ENCODE data around the gene EDDM3A. TPM values are rescaled to one million over a fixed set of nuclear protein-coding genes. Genes with fewer than 3 reads are reported as not detected.

EDDM3A gene
- total and polyA plus RNA-seq, 10 of the 15 experiments (the other 5 are each of a cell fraction or from before 2014, with no cell fraction given) = not detected

DNA sequence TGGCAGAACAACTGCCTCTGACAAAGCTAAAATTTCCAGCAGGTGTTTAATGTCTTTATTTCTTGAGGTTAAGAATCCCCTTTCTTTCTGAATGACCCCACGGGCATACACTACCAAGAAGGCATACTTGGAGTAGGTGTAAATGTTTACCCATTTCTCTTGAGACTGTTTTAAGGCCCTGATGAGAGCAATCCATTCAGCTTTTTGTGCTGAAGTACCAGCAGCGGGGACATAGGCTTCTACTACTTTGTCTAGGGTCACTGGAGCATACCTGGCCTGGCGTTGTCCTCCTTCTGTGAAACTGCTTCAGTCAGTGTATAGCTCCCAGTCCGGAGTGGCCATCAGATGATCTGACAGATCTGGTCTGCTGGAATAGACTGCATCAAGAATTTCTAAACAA lies 34.4 kb upstream of the EDDM3A start:
- no peaks in the 10 kb centered on the region for H3K36me3 ChIP-seq (ENCODE audit: control insufficient read depth in 2 of 2, insufficient read depth in 2 of 2, low read length in 1 of 2)
- H3K27me3 ChIP-seq (replicated peaks in 1 of 2; ENCODE audit: control insufficient read depth in 2 of 2, insufficient read depth in 2 of 2, low read length in 1 of 2) = no peaks in the 10 kb centered on the region
- POLR2A ChIA-PET = no interaction called here
- no peaks in the 10 kb centered on the region for H4K20me1 ChIP-seq (ENCODE audit: control insufficient read depth, insufficient read depth)
- no peaks in the 10 kb centered on the region for H3K79me2 ChIP-seq (ENCODE audit: control insufficient read depth, insufficient read depth, low read length)
- ATAC-seq (no peak), DNase-seq (ENCODE audit: low read depth, low spot score) (no peak), FAIRE-seq (no peak)
- TF ChIP-seq JUNB (IDR thresholded peaks at IDR 0.05) = no peak
- no peak for TF ChIP-seq EP300 (IDR thresholded peaks at IDR 0.05; ENCODE audit: borderline replicate concordance in 1 of 2, control insufficient read depth in 1 of 2, low read depth in 2 of 2, low read length in 2 of 2)
- no peak for TF ChIP-seq WRNIP1 (IDR thresholded peaks at IDR 0.05; ENCODE audit: borderline replicate concordance, low read depth, low read length)
- TF ChIP-seq KLF5 (IDR thresholded peaks at IDR 0.05; ENCODE audit: partially characterized antibody) = no peak
- no peak for TF ChIP-seq RUNX3 (IDR thresholded peaks at IDR 0.05; ENCODE audit: low read length)
- no peak for TF ChIP-seq RCOR1 (conservative IDR thresholded peaks at IDR 0.05; ENCODE audit: low read depth, low read length)
- TF ChIP-seq, protein P1, sequence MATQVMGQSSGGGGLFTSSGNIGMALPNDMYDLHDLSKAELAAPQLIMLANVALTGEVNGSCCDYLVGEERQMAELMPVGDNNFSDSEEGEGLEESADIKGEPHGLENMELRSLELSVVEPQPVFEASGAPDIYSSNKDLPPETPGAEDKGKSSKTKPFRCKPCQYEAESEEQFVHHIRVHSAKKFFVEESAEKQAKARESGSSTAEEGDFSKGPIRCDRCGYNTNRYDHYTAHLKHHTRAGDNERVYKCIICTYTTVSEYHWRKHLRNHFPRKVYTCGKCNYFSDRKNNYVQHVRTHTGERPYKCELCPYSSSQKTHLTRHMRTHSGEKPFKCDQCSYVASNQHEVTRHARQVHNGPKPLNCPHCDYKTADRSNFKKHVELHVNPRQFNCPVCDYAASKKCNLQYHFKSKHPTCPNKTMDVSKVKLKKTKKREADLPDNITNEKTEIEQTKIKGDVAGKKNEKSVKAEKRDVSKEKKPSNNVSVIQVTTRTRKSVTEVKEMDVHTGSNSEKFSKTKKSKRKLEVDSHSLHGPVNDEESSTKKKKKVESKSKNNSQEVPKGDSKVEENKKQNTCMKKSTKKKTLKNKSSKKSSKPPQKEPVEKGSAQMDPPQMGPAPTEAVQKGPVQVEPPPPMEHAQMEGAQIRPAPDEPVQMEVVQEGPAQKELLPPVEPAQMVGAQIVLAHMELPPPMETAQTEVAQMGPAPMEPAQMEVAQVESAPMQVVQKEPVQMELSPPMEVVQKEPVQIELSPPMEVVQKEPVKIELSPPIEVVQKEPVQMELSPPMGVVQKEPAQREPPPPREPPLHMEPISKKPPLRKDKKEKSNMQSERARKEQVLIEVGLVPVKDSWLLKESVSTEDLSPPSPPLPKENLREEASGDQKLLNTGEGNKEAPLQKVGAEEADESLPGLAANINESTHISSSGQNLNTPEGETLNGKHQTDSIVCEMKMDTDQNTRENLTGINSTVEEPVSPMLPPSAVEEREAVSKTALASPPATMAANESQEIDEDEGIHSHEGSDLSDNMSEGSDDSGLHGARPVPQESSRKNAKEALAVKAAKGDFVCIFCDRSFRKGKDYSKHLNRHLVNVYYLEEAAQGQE (IDR thresholded peaks at IDR 0.05; ENCODE audit: low read depth, low read length) = no peak
- TF ChIP-seq FOS (IDR thresholded peaks at IDR 0.05; ENCODE audit: borderline replicate concordance, extremely low read depth, insufficient read length) = no peak
- no peak for TF ChIP-seq EZH2 (IDR thresholded peaks at IDR 0.05; ENCODE audit: borderline replicate concordance, control insufficient read depth, low read depth, low read length)
- no peak for TF ChIP-seq EED (IDR thresholded peaks at IDR 0.05; ENCODE audit: low read depth)
- TF ChIP-seq, protein P2, sequence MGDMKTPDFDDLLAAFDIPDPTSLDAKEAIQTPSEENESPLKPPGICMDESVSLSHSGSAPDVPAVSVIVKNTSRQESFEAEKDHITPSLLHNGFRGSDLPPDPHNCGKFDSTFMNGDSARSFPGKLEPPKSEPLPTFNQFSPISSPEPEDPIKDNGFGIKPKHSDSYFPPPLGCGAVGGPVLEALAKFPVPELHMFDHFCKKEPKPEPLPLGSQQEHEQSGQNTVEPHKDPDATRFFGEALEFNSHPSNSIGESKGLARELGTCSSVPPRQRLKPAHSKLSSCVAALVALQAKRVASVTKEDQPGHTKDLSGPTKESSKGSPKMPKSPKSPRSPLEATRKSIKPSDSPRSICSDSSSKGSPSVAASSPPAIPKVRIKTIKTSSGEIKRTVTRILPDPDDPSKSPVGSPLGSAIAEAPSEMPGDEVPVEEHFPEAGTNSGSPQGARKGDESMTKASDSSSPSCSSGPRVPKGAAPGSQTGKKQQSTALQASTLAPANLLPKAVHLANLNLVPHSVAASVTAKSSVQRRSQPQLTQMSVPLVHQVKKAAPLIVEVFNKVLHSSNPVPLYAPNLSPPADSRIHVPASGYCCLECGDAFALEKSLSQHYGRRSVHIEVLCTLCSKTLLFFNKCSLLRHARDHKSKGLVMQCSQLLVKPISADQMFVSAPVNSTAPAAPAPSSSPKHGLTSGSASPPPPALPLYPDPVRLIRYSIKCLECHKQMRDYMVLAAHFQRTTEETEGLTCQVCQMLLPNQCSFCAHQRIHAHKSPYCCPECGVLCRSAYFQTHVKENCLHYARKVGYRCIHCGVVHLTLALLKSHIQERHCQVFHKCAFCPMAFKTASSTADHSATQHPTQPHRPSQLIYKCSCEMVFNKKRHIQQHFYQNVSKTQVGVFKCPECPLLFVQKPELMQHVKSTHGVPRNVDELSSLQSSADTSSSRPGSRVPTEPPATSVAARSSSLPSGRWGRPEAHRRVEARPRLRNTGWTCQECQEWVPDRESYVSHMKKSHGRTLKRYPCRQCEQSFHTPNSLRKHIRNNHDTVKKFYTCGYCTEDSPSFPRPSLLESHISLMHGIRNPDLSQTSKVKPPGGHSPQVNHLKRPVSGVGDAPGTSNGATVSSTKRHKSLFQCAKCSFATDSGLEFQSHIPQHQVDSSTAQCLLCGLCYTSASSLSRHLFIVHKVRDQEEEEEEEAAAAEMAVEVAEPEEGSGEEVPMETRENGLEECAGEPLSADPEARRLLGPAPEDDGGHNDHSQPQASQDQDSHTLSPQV (IDR thresholded peaks at IDR 0.05) = no peak
- no peak for TF ChIP-seq NFIC (IDR thresholded peaks at IDR 0.05; ENCODE audit: low read depth, low read length)
- TF ChIP-seq SMAD1 (IDR thresholded peaks at IDR 0.05; ENCODE audit: low read depth, partially characterized antibody) = no peak
- H3K9ac ChIP-seq (ENCODE audit: control insufficient read depth, insufficient read depth, low read length) = no peak overlapping the region
- SMC1A ChIA-PET (ENCODE audit: uncharacterized antibody, unreplicated experiment) = no interaction called here
- no peak overlapping the region for H3K4me2 ChIP-seq (ENCODE audit: control insufficient read depth, insufficient read depth)
- no peak overlapping the region for H3K27ac ChIP-seq (ENCODE audit: control insufficient read depth, insufficient read depth)
- WGBS (ENCODE audit: insufficient coverage, insufficient replicate concordance, low lambda C conversion rate, missing lambda C conversion rate) = 24% methylated on average over 4 of the region's 4 CpGs
- RAD21 ChIA-PET (ENCODE audit: unreplicated experiment) = no interaction called here
- H3K4me1 ChIP-seq (ENCODE audit: control insufficient read depth, insufficient read depth, low read length) = no peaks in the 10 kb centered on the region
- no peak overlapping the region for H2AFZ ChIP-seq (ENCODE audit: control insufficient read depth, low read depth, low read length)
- no peak overlapping the region for H3K4me3 ChIP-seq
- in situ Hi-C loops (cut with MboI) = no loop called here
- no peaks in the 10 kb centered on the region; the same call in 2 of the 3 replicates for H3K9me3 ChIP-seq (replicated peaks; ENCODE audit: control insufficient read depth, insufficient read depth, low read length)
- intact Hi-C loops (cut with micrococcal nuclease; ENCODE audit: unreplicated experiment) = no loop called here
- no TSS peak for BruUV-seq (replicated peaks)
- CTCF ChIA-PET = no interaction called here

All from GM12878 (cell line).